Endothelial cell of umbilical vein (primary cell): ENCODE results near the gene ACTR1A. TPM values are rescaled to one million over a fixed set of nuclear protein-coding genes. Genes with fewer than 3 reads are reported as not detected.

Source experiments
- BruUV-seq: library from RNA; stranded (reverse); fragments of 400-500 nt; replicated peaks from 2 replicates; lab custom pipeline; 2021; lab: Mats Ljungman, UMichigan
- CTCF ChIA-PET: fragments of 300-600, 350-600 bp; sonication (Branson Sonifier 250); formaldehyde crosslinking; loops from one replicate; lab custom pipeline; 2021; ENCODE audit warnings: antibody characterized with exemption, inconsistent platforms; lab: Charles Lee
- POLR2A ChIA-PET: fragments of 300-600, 350-600 bp; sonication (Branson Sonifier 250); formaldehyde crosslinking; loops from one replicate; lab custom pipeline; 2021; ENCODE audit warnings: antibody characterized with exemption, inconsistent platforms; lab: Charles Lee
- DNase-seq: peaks from one replicate; pipeline ENCODE4 v3.0.0-alpha.2; 2011; ENCODE audit warnings: low read depth, low spot score
- FAIRE-seq: peaks from 2 replicates; lab custom pipeline; 2011; peaks lifted over from hg19 to GRCh38; lab: Jason Lieb, UNC
- H2AFZ ChIP-seq: 2 replicates; pipeline ENCODE4 v1.6.0; 2012; ENCODE audit warnings: low read depth, low read length, control low read depth, inconsistent platforms
- H3K27ac ChIP-seq: 2 replicates; pipeline ENCODE4 v1.5.1; 2011; ENCODE audit warnings: low read depth, mild to moderate bottlenecking, control low read depth, low read length, moderate library complexity; ENCODE audit not compliant: insufficient read depth
- H3K27me3 ChIP-seq, 2 experiments: 2 replicates each; pipeline versions ENCODE4 v1.6.0 to v1.6.1; 2011; ENCODE audit warnings: low read length in 2 of 2, mixed read lengths in 1 of 2; ENCODE audit not compliant: control insufficient read depth in 2 of 2, insufficient read depth in 2 of 2
- H3K36me3 ChIP-seq, 2 experiments: 2 replicates in 1 of 2; 3 replicates in 1 of 2; pipeline ENCODE4 v1.5.1; 2011; ENCODE audit warnings: low read length in 2 of 2, mild to moderate bottlenecking in 1 of 2, moderate library complexity in 1 of 2; ENCODE audit not compliant: control insufficient read depth in 2 of 2, insufficient read depth in 2 of 2; ENCODE audit errors: extremely low read depth in 1 of 2
- H3K4me1 ChIP-seq: 3 replicates; pipeline ENCODE4 v1.5.1; 2011; ENCODE audit warnings: mild to moderate bottlenecking, low read length; ENCODE audit not compliant: control insufficient read depth, insufficient read depth; ENCODE audit errors: extremely low read depth
- H3K4me2 ChIP-seq: 2 replicates; pipeline ENCODE4 v1.6.1; 2011; ENCODE audit warnings: low read length, control low read depth, mixed read lengths; ENCODE audit not compliant: insufficient read depth
- H3K4me3 ChIP-seq, 3 experiments: fragments of 200-600 bp in 1 of 3; sonication (generic), shearing (Covaris generic) in 1 of 3; replicated peaks in 1 of 3; 2 replicates each; pipeline ENCODE4 v1.5.1; 2011 to 2016; ENCODE audit warnings: control low read depth in 3 of 3, low read length in 3 of 3, mild to moderate bottlenecking in 2 of 3, inconsistent platforms in 1 of 3, low read depth in 1 of 3, moderate library complexity in 1 of 3; ENCODE audit not compliant: insufficient read depth in 1 of 3
- H3K79me2 ChIP-seq: 2 replicates; pipeline ENCODE4 v1.6.0; 2012; ENCODE audit warnings: low read length, inconsistent platforms; ENCODE audit not compliant: control insufficient read depth, insufficient read depth
- H3K9ac ChIP-seq: replicated peaks from 2 replicates; pipeline ENCODE3; 2011; ENCODE audit warnings: low read length, control low read depth; ENCODE audit not compliant: insufficient read depth; ENCODE audit errors: extremely low read depth
- H3K9me1 ChIP-seq: replicated peaks from 3 replicates; pipeline ENCODE4 v1.6.0; 2011; ENCODE audit warnings: mild to moderate bottlenecking, low read length; ENCODE audit not compliant: control insufficient read depth, insufficient read depth; ENCODE audit errors: extremely low read depth
- H3K9me3 ChIP-seq: replicated peaks from 2 replicates; pipeline ENCODE4 v1.5.1; 2012; ENCODE audit warnings: low read length, inconsistent platforms; ENCODE audit not compliant: control insufficient read depth, insufficient read depth
- H4K20me1 ChIP-seq: replicated peaks from 2 replicates; pipeline ENCODE3; 2011; ENCODE audit warnings: mild to moderate bottlenecking, low read length; ENCODE audit not compliant: control insufficient read depth, insufficient read depth; ENCODE audit errors: extremely low read depth
- EZH2 ChIP-seq: IDR thresholded peaks from 2 replicates; pipeline ENCODE4 v1.6.1; 2012; ENCODE audit warnings: borderline replicate concordance, low read depth, mild to moderate bottlenecking, moderate library complexity, low read length, inconsistent platforms; ENCODE audit not compliant: severe bottlenecking
- FOS ChIP-seq: IDR thresholded peaks from 2 replicates; pipeline ENCODE4 v1.6.1; 2011; ENCODE audit warnings: mild to moderate bottlenecking, low read length, moderate library complexity, borderline replicate concordance; ENCODE audit not compliant: insufficient read depth
- GATA2 ChIP-seq: IDR thresholded peaks from 2 replicates; pipeline ENCODE4 v1.7.0; 2011; ENCODE audit warnings: low read depth, mild to moderate bottlenecking, moderate library complexity, mixed read lengths, low read length; ENCODE audit not compliant: insufficient read length, insufficient read depth
- JUN ChIP-seq: IDR thresholded peaks from 2 replicates; pipeline ENCODE4 v1.6.1; 2011; ENCODE audit warnings: borderline replicate concordance, low read depth; ENCODE audit not compliant: insufficient read length, insufficient read depth
- MYC ChIP-seq: IDR thresholded peaks from one replicate; pipeline ENCODE4 v1.6.1; 2011; ENCODE audit warnings: mild to moderate bottlenecking, low read depth, low read length
- POLR2A ChIP-seq: IDR thresholded peaks from 2 replicates; pipeline ENCODE4 v1.6.1; 2012; ENCODE audit warnings: low read depth, mild to moderate bottlenecking, control low read depth, low read length
- POLR2AphosphoS5 ChIP-seq: IDR thresholded peaks from 2 replicates; pipeline ENCODE4 v1.6.1; 2012; ENCODE audit warnings: low read depth, mild to moderate bottlenecking, control low read depth, low read length, moderate library complexity; ENCODE audit not compliant: insufficient read depth
- dilution Hi-C: fragments of 300-500 bp; cut with MboI; formaldehyde crosslinking; loops from one replicate; pipeline ENCODE4 v1.15.0; 2019; ENCODE audit warnings: low sequenced_read_pairs; ENCODE audit not compliant: extremely low pct_ligation_motif_present
- intact Hi-C: fragments of 100-400 bp; cut with micrococcal nuclease; formaldehyde crosslinking; loops from one replicate; pipeline ENCODE4 v1.10.0; 2022
- polyA plus RNA-seq, 4 experiments: library from polyadenylated mRNA; depleted of rRNA in 3 of 4; stranded (reverse) in 3 of 4; unstranded in 1 of 4; fragments of >200 nt; gene quantifications; 2 replicates each; pipeline versions ENCODE4 v1.2.1 to v1.2.3, GENCODE V29; 2011 to 2012; ENCODE audit warnings: missing spikeins in 1 of 4
- total RNA-seq: library from RNA; stranded (reverse); gene quantifications from 2 replicates; pipeline ENCODE4 v1.2.3, GENCODE V29; 2021
- TF ChIP-seq, protein P1 (sequence below): IDR thresholded peaks from 2 replicates; pipeline ENCODE4 v1.6.1; 2011; ENCODE audit not compliant: insufficient read depth, insufficient read length
- TF ChIP-seq, protein P2 (sequence below), 2 donors: IDR thresholded peaks; 1 replicate in 1 of 2; 2 replicates in 1 of 2; pipeline ENCODE4 v1.5.1; 2011; ENCODE audit warnings: low read length in 2 of 2, mild to moderate bottlenecking in 2 of 2, moderate library complexity in 2 of 2, control low read depth in 1 of 2, inconsistent platforms in 1 of 2, low read depth in 1 of 2; ENCODE audit not compliant: insufficient read depth in 1 of 2; ENCODE audit errors: extremely low read depth in 1 of 2

The ACTR1A gene
- total and polyA plus RNA-seq, 2 donors (not counting 3 experiments of a cell fraction or from before 2014, with no cell fraction given): 155 to 164 TPM

DNA sequence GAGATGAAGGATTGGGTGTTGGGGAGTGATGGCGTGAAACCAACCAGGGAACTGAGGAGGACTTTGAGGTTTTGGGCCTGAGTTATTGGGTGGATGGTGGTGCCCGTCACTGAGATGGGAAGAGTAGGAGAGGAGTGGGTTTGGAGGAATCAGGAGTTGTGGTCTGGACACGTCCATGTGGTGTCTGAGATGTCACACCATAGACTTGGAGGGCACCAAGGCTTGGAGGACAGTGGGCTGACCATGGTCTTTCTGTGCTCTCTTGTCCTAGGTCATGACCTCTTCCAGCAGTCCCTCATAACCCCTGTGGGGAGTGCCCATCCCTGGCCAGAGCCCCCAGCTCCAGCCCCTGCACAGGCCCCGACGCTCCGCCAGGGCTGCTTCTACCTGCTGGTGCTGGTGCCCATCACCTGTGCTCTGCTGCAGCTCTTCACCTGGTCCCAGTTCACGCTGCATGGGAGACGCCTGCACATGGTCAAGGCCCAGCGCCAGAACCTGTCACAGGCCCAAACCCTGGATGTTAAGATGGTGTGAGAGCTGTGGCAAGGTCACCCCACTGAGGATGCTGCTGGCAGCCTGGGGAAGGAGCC lies 27.0 kb downstream of the ACTR1A start:
- Histone ChIP-seq H3K9me1 (no peaks in the 10 kb centered on the region), H3K36me3 (peaks cover 0 to 13% of the 10 kb centered on the region in 2 experiments), H4K20me1 (no peaks in the 10 kb centered on the region), H2AFZ (no peak overlapping the region), H3K27me3 (no peaks in the 10 kb centered on the region), H3K79me2 (no peaks in the 10 kb centered on the region), H3K9ac (no peak overlapping the region), H3K27ac (no peak overlapping the region), H3K4me1 (no peaks in the 10 kb centered on the region), H3K4me3 (no peak overlapping the region), H3K4me2 (no peak overlapping the region), H3K9me3 (no peaks in the 10 kb centered on the region)
- intact Hi-C loops (no loop called here), dilution Hi-C loops (no loop called here)
- ChIA-PET POLR2A (interaction anchor here (1.0 kb wide), 1 partner anchor 43 kb away, joined by 5 read pairs; the partner anchor contains the start of gene CUEDC2), CTCF (no interaction called here)
- no TSS peak for BruUV-seq
- TF ChIP-seq POLR2A (no peak), MYC (no peak), POLR2AphosphoS5 (no peak), EZH2 (no peak), GATA2 (no peak), JUN (no peak), FOS (no peak)
- TF ChIP-seq, protein P1, sequence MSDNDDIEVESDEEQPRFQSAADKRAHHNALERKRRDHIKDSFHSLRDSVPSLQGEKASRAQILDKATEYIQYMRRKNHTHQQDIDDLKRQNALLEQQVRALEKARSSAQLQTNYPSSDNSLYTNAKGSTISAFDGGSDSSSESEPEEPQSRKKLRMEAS: no peak
- TF ChIP-seq, protein P2, sequence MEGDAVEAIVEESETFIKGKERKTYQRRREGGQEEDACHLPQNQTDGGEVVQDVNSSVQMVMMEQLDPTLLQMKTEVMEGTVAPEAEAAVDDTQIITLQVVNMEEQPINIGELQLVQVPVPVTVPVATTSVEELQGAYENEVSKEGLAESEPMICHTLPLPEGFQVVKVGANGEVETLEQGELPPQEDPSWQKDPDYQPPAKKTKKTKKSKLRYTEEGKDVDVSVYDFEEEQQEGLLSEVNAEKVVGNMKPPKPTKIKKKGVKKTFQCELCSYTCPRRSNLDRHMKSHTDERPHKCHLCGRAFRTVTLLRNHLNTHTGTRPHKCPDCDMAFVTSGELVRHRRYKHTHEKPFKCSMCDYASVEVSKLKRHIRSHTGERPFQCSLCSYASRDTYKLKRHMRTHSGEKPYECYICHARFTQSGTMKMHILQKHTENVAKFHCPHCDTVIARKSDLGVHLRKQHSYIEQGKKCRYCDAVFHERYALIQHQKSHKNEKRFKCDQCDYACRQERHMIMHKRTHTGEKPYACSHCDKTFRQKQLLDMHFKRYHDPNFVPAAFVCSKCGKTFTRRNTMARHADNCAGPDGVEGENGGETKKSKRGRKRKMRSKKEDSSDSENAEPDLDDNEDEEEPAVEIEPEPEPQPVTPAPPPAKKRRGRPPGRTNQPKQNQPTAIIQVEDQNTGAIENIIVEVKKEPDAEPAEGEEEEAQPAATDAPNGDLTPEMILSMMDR (IDR thresholded peaks at IDR 0.05; ENCODE audit: extremely low read depth in 1 of 2, insufficient read depth in 1 of 2, low read depth in 1 of 2, low read length in 2 of 2): no peak
- no peak for DNase-seq
- peak; percentile 43 for FAIRE-seq
